ENCODE data around the gene BNC2.

- no peak for TF ChIP-seq CTCF (IDR thresholded peaks at IDR 0.05)
- no peak for TF ChIP-seq EZH2 (IDR thresholded peaks at IDR 0.05)
- no peak for TF ChIP-seq EZH2phosphoT487 (IDR thresholded peaks at IDR 0.05)
Observed at GRCh38 chr9:16656432-16657169, 213.9 kb downstream of the BNC2 start.
